ENCODE measurements around the gene NCAPG2.
"Not testable (repeated sequence)": the region's sequence is repeated elsewhere in the genome, so short reads cannot be mapped to it uniquely, and the experiment has no call there.

Gene NCAPG2

DNA sequence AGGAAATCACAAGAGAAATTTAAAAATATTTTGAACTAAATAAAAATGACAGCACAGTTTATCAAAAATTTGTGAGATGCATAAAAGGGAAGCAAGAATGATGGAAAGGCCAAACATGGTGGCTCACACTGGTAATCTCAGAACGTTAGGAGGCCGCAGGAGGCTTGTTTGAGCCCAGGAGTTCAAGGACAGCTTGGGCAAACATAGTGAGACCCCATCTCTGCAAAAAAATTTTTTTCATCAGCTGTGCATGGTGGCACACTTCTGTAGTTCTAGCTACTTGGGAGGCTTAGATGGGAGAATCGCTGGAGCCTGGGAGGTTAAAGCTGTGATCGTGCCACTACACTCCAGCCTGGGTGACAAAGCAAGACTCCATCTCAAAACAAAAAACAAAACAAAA, 62.5 kb downstream of the NCAPG2 start:
- DNase-seq (ENCODE audit: low read depth in 2 of 3, low spot score in 1 of 3) = no peak

DNA sequence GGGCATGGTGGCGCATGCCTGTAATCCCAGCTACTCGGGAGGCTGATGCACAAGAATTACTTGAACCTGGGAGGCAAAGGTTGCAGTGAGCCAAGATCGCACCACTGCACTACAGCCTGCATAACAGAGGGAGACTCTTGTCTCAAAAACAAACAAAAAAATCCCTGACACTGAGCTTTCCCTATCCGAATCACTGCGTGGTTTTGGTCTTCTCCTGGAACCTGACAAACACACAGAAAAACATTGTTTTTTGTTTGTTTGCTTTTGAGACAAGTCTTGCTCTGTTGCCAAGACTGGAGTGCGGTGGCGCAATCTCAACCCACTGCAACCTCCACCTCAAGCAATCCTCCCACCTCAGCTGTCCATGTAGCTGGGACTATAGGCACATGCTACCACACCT, 66.6 kb downstream of the NCAPG2 start:
- DNase-seq (ENCODE audit: low read depth in 2 of 3, low spot score in 1 of 3) = no peak

DNA sequence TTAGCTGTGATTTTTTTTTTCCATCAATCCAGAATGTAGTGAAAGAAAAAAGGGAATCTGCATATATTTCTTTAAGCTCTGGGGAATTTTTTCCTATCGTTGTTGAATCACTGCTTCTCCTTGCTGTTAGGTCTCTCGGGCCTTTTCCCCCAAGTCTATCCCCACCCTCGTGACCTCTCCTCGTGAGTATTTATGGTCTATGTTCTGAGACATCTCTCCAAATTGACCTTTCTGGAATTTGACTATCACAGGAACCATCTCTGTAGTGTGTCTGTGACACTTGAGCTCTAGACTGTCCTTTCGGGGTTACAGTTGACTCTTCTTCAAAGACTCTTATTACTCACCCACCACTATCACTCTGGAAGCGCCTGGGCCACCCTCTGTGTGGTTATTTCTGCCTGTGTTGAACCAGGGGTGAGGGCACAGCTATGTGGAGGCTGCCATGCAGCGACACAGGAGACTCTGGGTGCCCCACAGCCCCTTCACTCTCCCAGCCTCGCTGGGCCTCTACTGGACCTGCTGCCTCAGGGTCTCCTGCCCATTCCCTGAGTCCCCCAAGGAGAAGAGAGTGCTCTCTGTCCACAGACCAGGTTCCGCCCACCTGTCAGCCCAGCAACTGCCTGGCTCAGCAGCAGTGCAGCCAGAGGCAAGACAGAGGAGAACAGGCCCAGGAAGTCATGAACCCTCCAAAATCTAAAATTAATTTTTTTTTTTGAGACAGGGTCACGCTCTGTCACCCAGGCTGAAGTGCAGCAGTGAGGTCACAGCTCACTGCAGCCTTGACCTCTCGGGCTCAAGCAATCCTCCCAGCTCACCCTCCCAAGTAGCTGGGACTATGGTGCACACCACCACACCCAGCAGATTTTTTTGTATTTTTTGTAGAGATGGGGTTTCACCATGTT, 71.3 kb downstream of the NCAPG2 start:
- DNase-seq (ENCODE audit: low read depth in 2 of 3, low spot score in 1 of 3) = no peak

DNA sequence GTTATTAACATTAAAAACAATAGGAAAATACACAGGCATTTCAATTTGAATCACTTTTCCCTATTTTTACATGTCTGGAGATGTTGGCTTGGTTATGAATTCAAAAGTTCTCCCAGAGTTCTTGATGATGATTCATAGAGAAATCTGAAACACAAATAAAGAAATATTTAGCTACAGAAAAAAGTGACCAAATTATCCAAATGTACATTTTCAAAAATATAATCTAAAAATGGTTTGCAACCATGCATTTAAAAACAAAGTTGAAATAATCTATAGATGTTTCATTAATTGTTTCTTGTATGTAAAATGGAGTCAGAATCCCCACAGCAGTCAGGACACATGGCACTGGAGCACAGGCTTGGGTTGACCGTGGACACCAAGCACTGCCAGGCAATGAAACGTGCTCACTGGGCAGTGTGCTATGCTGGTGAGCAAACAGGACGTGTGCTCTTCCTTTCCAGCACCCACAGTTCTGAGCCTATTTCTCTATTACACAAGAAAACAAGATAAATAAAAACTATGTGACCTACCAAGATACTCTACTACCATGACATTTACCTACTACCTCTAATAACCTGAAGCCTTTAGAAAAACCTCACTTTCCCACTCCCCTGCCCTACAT, 72.9 kb downstream of the NCAPG2 start:
- no peak for DNase-seq (ENCODE audit: low read depth in 2 of 3, low spot score in 1 of 3)

DNA sequence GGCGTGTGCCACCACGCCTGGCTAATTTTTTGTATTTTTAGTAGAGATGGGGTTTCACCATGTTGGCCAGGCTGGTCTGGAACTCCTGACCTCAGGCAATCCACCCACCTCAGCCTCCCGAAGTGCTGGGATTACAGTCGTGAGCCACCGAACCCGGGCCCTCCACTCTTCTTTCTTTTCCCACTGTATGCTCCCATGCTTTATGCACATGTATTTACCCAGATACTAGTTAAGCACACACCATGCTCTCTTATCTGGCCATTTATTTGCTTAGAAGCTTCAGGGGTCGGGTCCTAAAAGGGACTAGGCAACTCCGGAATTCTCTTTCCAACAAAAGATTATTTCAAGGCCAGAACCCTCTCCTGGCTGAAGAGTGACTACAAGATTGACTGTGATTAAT, 78.3 kb downstream of the NCAPG2 start:
- DNase-seq (ENCODE audit: low read depth in 2 of 3, low spot score in 1 of 3) = not testable (repeated sequence)

DNA sequence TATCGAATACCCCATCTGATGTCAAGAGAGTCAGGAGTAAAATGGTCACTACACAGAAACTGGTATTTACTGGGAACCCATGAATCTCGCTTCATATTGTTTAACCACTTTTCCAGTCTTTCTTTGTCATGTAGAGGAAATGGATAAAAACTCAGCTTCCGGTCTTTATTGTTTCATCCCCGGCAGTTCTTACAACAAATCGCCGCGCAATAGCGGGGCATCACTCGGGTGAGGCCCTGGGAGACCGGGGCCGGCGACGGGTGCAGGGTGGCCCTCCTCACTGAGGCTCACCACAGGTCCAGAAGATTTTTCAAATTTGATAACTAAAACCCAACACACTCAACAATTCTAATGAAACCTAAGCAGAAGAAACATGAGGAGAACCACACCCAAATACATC, 81.4 kb downstream of the NCAPG2 start:
- no peak for DNase-seq (ENCODE audit: low read depth in 2 of 3, low spot score in 1 of 3)

DNA sequence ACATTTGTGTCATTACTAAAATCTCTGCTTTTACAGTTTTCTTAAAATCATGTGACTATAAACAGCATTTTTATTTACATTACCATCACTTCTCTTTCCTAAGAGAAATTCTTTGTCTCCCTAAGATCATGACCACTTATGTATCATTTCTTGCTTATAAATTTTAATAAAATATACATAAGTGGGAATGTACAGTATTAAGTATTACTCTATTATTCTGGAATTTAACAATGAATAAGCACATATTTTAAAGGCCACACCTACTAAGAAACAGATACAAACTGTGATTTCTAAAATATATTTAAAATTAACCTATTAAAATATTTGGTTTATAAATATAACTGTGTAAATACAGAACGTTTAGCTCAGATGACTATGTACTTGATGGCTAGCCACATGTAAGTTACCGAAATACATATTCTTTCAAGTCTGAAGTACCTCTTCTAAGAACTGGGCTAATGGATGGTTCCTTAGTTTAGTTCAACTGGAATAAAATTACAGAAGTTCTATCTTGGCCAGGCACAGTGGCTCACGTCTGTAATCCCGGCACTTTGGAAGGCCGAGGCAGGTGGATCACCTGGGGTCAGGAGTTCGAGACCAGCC, 83.7 kb downstream of the NCAPG2 start:
- no peak for DNase-seq (ENCODE audit: low read depth in 2 of 3, low spot score in 1 of 3)

DNA sequence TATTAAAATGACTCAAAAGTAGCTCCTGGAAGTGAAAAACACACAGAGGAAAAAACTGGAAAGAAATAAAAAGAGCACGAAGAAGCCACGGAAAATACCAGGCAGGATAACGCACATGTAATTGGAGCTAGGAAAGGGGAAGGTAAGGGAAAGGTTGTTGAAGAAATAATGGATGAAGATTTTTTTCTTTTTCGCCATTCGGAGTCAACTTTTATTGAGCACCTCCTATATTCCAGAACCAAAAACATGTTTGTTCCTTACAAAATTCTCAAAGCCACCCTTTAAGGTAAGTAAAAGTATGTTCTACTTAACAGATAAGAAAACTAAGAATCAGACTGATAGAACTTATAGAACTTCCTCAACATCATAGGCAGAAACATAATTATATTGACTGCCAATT, 84.2 kb downstream of the NCAPG2 start:
- no peak for DNase-seq (ENCODE audit: low read depth in 2 of 3, low spot score in 1 of 3)

DNA sequence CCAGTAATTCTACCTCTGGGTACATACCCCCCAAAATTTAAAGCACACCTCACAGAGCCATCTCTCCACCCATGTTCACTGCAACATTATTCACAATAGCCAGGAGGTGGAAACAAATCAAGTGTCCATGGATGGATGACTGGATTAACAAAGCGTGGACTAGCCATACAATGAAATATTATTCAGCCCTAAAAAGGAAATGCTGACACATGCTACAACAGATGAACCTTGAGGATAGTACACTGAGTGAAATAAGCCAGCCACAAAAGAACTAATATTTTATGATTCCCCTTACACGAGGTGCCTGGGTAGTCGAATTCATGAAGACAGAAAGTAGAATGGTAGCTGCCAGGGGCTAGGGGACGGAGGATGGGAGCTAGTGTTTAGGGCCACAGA, 85.9 kb downstream of the NCAPG2 start:
- no peak for DNase-seq (ENCODE audit: low read depth in 2 of 3, low spot score in 1 of 3)

DNA sequence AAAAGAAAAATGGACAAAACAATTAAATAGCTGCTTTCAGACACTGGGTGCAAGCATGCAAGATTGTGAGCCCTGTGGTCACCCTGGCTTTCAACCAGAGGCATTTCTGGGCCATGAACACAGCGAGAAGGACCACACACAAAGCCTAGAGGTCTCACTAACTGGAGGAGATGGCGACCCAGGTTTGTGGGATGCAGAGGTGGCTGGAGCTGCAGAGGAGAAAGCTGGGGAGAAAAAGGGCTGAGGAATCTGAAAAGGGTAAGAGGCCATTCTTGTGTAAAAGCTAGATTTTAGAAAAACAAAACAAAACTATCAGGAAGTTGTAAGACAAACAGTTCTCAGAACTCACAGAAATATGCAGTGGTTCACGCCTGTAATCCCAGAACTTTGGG, 86.9 kb downstream of the NCAPG2 start:
- no peak for DNase-seq (ENCODE audit: low read depth in 2 of 3, low spot score in 1 of 3)

DNA sequence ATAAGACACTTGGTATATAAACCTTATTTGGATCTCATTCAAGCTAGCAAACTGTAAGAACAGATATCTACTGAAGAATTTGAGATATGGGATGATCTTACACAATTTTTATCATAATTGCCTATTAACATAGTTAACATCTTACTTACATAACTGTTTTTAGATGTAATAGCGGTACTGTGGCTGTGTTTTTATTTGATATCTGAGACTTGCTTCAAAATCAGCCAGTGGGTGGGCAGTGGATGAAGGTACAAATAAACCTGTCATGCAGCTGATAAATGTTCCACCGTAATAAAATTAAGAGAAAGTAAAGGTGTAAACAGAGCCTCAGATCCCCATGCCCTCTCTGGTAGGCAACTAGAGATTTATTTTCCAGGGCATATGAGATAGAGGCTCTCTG, 88.6 kb downstream of the NCAPG2 start:
- no peak for DNase-seq (ENCODE audit: low read depth in 2 of 3, low spot score in 1 of 3)

DNA sequence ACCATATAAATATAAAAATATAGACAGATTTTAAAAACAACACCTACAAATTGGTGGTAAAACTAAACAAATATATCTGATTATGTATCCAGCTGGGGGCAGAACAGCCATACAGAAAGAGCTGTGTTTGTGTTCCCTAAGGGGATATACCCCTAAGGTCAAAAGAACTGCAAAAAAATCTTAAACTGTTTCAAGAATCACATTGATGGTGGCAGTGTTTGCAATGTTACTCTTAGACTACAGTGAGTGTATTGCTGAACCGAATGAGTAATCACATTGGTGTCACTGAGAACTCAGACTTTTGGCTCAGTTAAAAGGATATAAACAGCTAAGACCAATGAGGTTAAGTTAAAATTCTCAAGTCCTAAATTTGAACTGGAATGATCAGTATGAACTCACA, 89.9 kb downstream of the NCAPG2 start:
- no peak for DNase-seq (ENCODE audit: low read depth in 2 of 3, low spot score in 1 of 3)

DNA sequence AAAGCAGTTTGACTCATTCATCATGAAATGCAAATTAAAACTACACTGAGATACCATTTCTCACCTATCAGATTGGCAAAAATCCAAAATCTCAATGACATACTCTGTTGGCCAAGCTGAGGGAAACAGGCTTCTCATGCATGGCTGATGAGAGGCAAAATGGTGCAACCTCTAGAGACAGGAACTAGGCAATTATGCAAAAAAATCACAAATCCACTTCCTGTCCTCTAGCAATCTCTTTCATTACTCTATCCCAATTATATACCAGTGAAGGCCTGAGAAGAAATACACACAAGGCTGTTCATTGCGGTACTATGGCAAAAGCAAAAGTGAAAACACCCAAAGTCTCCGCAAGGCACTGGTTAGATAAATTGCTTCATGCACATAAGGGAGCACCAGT, 91.1 kb downstream of the NCAPG2 start:
- no peak for DNase-seq (ENCODE audit: low read depth in 2 of 3, low spot score in 1 of 3)

DNA sequence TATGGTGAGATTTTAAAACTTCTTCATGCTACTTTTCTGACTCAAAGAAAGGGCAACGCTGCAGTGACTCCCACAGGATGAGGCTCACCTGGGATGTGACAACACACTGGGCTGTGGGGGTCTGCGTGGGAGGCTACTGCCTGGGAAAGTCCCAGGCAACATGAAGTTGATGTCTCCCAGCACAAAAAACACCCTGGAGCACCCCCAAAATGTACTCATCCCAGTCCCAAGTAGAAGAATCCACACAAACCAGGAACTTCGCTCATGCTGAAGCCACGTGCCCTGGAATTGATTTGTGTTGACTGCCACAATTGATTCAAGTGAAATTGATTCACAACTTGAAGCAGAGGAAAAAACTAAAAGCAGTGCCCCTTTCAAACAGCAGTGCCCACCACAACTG, 92.1 kb downstream of the NCAPG2 start:
- no peak for DNase-seq (ENCODE audit: low read depth in 2 of 3, low spot score in 1 of 3)

DNA sequence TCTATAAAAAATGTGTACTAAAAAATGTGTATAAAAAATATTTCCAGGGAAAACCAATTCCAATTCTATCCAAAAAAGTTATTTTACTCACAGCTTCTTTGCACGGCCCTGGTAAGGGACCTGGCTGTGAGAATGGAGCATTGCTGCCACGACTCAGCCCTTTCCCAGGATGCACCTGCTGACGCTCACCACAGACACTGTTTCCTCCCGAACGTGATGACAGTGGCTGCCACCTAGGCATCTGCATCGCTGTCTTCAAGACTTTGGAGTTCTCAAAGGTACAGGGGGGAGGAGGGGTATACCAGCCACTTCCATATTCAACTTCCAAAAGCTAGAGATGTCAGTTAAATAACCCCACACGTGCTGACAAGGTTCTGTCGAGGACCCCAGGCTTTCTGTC, 93.1 kb downstream of the NCAPG2 start:
- DNase-seq (ENCODE audit: low read depth in 2 of 3, low spot score in 1 of 3) = no peak

DNA sequence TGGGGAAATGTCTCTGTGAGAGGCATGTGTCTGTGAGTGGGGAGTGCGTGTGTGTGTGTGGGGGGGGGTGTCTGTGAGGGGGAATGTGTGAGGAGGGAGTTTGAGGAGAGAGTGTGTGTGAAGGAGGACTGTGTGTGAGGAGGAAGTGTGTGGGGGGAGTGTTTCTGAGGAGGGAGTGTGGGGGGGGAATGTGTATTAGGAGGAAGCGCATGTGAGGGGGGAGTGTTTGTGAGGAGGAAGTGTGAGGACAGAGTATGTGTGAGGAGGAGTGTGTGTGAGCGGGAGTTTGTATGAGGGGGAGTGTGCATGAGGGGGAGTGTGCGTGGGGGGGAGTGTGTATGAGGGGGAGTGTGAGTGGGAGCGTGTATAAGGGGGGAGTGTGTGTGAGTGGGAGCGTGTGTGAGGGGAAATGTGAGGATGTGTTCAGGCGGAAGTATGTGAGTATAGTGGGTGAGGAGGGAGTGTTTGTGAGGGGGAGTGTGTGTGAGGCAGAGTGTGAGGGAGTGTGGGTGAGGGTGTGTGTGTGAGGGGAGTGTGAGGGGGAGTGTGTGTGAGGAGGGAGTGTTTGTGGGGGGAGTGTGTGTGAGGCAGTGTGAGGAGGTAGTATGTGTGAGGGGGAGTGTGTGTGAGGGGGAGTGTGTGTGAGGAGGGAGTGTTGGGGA, 95.2 kb downstream of the NCAPG2 start:
- no peak for DNase-seq (ENCODE audit: low read depth in 2 of 3, low spot score in 1 of 3)

DNA sequence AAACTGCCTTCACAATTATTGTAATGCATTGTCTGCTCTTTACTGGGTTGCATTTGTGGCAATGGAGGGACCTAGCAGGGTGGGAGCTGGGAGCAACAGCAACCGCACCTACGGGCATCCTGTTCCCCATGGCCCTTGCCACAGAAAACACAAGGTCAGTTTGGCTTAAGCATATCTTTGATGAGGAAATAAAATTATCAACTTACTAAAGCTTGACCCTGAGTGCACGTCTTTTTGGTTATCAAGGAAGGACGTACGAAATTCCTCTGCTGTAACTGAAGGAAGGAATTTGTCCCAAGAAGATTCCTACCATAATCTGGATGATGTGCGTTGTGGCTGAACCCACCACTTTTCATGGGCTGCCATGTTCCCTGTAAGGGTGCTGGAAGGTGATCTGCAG, 97.0 kb downstream of the NCAPG2 start:
- no peak for DNase-seq (ENCODE audit: low read depth in 2 of 3, low spot score in 1 of 3)

DNA sequence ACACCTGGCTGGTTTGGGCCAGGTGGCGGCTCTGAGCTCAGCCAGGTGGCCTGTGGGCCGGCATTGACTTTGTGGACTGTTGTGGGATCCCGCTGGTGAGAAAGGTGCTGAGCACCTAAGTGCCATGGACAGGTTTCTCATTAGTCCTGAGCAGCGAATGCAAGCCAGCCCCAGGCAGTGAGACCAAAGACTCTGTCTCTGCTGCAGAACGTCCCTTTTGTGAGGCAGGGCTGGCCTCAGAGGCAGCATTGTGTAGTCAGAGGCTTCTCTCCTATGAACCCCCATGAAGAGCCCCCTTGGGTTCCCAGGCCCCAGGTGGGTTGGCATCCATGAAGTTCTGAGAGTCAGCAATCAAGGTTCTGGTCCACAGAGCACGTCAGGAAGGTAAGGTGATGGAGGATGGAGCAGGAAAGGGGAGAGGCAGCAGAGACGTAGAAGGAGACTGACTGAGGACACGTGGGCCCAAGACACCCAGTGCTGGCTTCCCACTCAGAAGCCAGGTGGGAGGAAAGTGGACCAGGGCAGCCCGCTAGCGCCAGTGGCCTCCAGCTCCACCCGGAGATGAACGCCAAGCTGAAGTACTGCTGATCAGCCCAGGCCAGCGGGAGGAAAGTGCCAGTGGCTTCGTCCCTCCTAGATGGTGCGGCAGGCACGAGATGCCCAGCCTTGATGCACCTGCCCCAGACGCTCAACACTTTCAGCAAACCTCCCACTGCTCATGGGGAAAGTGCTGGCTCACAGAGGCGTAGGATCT, 97.8 kb downstream of the NCAPG2 start:
- no peak for DNase-seq (ENCODE audit: low read depth in 2 of 3, low spot score in 1 of 3)

DNA sequence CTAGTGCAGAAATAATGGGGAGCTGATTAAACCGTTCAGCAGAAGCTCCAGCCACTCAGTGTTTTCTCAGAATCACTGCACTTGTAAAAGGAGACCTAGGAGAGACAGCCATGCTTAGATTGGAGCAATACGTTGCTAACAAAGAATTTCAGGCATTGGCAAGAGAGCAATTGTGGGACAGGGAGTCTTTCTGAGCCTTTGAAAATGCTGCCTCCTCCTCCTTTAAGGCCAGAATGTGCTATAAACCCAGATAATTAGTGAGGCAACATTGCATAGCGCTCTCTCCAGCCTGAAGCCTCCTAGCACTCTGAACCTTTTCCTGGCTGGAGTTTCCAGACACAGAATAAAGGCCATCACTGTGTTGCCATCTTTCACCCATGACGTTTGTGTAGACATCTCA, 98.5 kb downstream of the NCAPG2 start:
- no peak for DNase-seq (ENCODE audit: low read depth in 2 of 3, low spot score in 1 of 3)

DNA sequence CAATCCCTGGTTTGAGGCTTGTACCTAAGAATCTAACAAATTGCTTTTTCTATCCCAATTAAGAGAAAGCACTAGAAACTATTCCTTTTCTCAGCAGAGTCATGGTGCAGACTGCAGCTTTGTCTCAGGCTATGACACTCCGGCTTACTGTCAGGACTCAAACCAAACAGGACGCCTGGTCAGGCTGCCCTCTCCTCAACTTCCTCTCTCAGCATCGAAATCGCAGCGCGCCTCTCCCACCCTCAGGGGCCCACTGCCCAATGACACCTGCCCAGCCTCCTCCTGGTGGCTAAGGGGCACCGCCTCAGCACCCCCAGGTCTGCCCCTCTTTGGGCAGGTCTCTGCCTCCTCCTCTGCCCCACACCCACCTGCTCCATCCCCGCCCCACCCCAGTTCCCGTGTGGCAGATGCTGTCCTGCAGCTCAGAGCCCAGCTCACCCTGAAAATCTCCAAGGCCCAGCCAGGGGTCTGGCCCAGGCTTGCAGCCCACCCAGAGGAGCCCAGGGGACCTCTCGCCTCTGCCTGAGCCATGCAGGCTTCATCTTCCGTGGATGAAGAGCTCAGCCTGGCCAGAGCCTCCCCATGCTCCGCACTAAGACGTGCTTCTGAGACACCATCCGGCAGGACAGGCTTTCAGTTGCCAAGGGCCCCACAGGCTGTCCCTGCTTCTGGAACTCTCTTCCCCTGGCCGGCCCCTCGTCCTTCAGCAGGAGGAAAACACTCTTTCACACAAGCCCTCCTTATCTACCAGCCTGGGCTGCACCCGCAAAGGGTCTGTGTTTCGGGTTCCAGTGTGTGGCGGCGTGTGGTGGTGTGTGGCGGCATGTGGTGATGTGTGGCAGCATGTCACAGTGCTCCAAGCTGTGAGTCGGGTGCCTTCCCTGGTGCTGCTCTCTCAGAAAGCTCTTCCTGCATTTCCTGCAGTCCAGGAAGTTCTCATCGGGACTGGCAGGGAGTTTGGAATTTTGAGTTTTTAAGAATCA, 100.5 kb downstream of the NCAPG2 start:
- no peak for DNase-seq (ENCODE audit: low read depth in 2 of 3, low spot score in 1 of 3)

Measured in stimulated activated CD4-positive, alpha-beta T cell treated with anti-CD3 and anti-CD28 coated beads, Interleukin-12 subunit alpha, Interleukin-12 subunit beta, amount 100 ng/mL, for 48 hours (primary cell).